Measurements from ENCODE around the gene SIX3.
A peak's percentile ranks its signal among the peaks of the same experiment; 100 is the strongest.

The SIX3 gene

DNA sequence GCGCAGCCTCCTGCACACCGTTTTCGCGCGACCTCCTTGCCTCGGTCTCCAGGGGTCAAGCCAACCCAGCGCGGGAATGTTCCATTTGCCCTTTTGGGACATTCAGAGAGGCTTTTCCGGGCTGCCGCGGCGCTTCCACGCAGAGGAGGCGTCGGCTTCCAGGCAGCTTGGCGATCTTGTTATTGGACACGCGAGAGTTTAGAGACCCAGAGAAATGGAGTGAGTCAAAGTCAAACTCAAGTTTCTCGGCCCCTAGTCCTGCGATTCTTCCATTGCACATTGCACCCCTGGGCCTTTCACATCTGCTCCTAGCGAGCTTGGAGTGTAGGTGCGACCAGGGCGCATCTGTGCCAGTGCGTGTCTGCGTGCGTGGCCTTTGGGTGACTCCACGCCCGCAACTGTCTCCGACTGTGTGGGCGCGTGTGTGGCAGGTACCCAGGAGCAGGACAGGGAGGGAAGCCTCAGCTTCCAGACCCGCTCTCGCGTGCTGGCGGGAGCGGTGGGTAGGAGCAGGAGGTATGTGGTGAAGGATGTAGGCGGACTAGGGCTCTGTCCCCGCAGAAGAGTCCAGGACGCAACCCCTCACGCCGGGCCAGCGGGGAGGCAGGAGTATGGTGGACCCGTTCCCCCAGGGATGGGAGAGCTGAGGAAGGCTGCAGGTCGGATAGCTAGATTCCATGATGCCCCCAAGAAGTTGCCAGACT lies 13.5 kb downstream of the SIX3 start:
- DNase-seq (ENCODE audit: low read depth in 2 of 2, low spot score in 1 of 2): no peak

DNA sequence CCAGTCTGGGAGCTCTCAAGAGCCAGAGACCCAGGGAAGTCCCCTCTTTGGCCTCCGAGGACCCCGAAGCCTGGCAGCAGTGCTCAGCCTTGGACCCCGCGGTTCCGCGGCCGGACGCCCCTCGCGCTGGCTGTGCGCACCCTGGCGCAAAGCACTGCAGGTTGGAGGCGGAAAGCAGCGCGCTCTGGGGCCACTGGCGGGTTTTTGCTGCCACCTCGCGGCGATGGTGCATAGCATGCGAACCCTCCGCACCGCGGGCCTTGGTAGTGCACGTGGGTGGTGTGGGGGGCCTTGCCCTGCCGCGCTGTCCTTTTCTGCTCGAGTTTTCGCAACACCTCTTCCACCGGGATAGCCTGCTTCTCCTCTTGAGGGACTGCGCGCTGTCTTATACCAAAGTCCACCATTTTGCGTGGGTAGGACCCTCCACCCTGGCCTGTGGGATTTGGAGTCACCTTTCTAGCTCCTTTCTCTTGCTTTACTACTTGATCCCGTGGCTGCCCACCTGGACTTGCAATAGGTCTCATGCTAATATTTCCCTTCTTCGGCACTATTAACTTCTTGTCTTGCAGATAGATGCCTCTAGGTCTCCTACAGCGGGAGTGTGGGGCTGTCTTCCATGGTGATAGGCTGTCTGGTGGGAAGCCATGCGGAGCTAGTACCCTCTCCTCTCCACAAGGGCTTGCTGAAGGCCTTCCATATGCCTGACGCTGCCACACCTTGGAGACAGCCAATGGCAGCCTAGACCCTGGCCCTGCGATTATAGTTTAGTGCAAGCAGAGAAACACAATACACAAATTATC lies 14.3 kb downstream of the SIX3 start:
- DNase-seq (ENCODE audit: low read depth in 2 of 2, low spot score in 1 of 2): peak; percentile 35 to 46

DNA sequence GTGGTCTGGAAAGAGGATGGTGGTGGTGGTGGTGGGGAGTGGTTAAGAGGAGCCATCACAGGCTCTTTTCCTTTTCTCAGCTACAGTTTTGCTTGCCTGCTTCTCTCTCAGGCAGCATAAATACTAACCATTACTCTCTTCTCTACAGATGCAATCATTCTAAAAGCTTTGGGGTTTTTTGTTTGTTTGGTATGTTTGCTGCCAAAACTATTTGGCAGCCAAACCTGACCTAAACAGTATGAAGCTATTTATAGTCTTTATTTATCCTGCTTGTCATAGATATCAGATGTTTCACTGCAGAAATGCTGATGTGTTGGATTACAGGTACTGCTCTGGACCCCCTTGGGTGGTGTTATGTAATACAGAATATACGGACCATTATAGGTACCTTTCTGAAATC lies 15.3 kb downstream of the SIX3 start:
- DNase-seq (ENCODE audit: low read depth in 2 of 2, low spot score in 1 of 2): no peak

DNA sequence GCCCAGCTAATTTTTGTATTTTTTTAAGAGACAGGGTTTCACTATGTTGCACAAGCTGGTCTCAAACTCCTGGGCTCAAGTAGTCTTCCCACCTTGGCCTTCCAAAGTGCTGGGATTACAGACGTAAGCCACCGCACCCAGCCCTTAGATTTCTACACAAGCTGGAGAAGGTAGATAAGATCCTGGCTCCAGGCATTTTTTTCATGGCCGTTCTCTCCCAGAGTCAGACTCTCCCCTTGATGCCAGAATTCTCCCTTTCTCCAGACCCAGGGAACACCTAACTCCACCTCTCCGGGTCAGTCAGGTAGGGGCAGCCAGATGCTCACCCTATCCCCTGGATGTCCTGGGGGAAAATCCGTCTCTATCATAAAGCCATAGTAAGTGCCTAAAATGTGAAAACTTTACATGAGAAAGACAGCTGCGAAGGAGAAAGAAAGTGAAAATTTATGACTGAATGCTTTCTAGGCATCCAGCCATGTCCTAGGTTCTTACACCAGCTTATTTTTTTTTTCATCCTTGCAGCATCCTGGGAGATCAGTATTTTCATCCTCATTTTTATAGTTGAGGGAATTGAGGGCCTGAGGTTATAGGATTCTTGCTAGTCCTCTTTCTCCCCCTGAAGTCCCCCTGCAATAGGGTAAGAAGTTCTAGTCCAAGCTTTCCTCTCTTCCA lies 16.3 kb downstream of the SIX3 start:
- DNase-seq (ENCODE audit: low read depth in 2 of 2, low spot score in 1 of 2): no peak

DNA sequence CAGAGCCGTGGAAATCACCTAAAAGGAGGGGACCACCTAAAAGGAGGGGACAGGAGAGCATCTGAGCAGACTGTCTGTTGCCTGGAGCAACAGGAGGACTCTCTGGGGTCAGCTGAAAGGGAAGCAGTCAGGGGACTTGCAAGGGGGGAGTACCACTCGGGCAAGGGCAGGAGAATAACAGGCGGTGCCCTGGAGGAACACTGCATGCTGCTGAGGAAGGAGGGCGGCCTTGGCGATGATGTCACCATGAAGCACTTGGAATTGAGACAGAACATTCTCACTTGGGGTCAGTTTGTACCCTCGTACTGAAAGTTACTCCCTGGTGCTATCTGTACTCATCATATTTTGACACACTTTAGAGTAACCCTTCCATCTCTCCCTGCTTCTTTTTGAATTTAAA lies 18.4 kb downstream of the SIX3 start:
- no peak for DNase-seq (ENCODE audit: low read depth in 2 of 2, low spot score in 1 of 2)

DNA sequence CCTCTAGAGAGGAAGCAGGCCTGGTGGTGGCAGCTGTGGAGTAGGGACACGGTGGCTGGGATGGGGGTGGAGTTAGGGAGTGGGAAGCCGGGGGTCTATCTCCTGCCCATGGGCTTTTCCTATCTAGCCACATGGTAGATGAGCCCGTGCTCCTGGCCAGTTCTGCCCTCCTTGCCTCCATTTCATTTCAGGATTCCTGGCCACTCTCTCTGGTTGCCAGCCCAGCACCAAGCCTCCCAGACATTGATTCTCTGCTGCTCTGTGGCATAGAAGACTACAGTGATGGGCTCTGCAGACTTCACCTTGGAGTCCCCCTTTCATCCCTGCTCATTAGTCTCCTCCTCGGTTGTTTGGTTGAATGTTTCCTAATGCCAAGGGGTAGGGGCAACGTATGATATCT lies 19.4 kb downstream of the SIX3 start:
- no peak for DNase-seq (ENCODE audit: low read depth in 2 of 2, low spot score in 1 of 2)

DNA sequence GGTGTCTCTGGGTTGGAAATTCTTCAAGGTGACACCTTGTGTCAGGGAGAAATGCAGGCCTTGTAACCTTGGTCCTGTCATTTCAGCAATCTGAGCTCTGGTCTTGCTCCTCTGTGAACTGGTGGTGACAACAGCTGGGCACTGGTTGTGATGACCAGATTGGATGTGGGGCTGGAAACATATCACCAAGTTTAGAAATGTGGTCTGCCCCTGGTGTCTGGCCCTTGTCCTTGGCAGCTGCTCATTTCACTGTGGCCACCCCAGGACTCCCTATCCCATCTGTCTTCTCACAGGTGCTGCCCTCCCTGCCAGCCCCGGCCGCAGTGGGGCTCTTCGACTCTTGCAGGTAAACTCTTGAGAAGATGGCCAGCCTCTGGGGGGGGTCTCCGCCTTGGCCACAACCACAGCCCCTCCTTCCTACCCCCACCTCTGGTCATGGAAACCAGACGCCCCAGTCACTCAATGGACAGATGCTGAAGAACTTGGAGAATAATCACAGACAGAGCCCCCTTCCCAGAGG lies 20.7 kb downstream of the SIX3 start:
- no peak for DNase-seq (ENCODE audit: low read depth in 2 of 2, low spot score in 1 of 2)

DNA sequence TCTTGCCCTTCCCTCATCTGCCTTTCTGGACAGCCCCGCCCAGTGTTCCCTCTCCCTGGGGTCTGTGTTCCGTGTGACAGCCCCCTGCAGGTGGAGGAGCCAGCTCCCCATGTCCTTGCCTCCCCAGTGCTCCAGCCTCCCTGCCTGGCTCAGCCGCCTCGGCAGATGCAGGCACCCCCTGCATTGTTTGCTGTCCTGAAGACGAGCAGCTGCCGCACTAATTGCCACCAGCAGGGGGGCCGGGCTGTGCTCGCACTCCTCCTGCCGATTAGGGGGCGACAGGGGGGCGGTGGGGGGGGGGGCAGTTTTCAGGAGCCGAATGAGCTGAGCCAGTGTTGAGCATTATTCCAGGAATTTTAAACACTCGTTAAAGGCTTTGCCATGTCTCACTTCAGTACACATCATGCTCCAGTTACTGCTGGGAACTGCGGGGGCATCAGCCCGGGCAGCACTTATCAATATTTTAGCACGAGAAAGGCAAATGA lies 23.3 kb downstream of the SIX3 start:
- DNase-seq (ENCODE audit: low read depth in 2 of 2, low spot score in 1 of 2): no peak

DNA sequence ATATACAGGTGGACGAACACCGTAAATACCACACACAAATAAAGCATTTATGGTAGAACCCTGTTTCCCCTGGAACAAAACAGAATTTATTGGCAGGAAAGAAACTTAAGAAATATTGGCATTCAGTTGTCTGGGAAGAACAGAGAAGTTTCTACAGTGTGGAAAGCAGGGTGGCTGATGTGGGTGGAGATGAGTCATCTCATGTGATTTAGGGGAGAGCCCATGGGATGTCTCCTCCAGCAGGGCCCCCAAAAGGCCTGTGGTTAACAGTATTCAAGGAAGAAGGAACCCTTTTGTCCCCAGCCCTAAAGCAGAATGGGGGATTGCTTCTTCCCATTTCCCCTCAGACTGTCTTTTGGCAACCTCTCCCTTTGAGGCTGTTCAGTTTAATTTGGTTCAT lies 24.2 kb downstream of the SIX3 start:
- DNase-seq (ENCODE audit: low read depth in 2 of 2, low spot score in 1 of 2): no peak

DNA sequence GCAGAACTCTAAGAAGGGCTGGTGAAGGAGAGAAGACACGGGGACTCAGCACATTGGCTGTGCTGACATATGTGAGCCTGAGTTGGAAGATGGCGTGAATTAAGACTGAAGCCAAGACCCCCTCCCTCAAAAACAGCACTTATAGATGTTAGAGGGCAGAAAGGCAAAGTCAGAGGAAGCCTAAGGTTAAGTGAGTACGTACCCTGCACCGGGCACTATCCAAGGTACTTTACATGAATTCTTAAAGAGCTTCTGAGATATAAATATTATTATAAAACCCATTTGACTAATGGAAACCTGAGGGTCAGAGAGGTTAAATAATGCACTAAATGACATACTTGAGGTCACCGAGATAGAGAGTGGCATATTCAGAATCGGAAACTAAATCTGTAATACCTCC lies 25.6 kb downstream of the SIX3 start:
- DNase-seq (ENCODE audit: low read depth in 2 of 2, low spot score in 1 of 2): no peak

DNA sequence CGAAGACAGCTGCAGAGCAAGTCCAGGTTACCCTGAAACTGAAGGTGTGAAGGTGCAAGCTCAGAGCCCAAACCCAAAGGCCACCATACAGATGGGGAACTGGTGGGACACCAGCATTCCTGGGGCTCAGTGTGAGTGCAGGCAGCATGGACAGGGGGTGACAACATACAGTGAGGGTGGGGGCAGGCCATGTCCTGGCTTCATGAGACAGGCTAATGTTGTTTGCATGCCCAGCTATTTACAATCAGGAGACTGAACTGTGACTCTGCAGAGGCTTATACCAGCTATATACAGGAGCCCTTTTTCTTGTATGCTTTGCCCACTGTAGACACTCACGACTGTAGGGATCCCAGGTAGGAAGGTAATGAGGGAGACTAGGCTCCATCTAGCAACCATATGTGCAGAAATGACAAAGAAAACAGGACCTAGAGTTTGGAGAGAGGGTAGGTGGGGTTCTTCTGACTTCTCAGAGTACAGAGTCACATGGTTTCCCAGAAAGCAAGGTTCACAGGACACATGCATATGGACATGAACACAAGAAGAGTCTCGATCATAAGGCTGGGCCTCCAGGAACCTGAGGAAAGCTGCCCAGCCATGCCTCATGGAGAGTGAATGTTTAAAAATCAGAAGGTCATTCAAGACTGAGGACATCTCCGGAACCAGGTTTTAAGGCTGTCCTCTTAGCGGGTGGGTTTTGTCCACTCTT lies 26.4 kb downstream of the SIX3 start:
- no peak for DNase-seq (ENCODE audit: low read depth in 2 of 2, low spot score in 1 of 2)

DNA sequence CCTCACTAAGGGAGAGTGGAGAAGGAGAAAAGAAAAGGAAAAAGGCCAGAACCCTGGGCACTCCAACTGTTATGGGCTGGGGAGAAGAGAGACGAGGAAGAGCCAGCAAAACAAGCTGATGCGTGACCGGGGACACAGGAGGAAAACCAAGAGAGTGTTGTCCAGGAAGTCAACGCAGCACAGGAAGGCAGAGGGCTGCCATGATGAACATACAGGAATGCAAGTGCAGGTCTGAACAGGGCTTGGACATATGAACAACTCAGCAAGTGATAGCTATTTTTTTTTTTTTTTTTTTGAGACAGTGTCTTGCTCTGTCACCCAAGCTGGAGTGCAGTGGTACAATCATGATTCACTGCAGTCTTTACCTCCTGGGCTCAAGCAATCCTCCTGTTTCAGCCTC lies 28.4 kb downstream of the SIX3 start:
- DNase-seq (ENCODE audit: low read depth in 2 of 2, low spot score in 1 of 2): no peak

DNA sequence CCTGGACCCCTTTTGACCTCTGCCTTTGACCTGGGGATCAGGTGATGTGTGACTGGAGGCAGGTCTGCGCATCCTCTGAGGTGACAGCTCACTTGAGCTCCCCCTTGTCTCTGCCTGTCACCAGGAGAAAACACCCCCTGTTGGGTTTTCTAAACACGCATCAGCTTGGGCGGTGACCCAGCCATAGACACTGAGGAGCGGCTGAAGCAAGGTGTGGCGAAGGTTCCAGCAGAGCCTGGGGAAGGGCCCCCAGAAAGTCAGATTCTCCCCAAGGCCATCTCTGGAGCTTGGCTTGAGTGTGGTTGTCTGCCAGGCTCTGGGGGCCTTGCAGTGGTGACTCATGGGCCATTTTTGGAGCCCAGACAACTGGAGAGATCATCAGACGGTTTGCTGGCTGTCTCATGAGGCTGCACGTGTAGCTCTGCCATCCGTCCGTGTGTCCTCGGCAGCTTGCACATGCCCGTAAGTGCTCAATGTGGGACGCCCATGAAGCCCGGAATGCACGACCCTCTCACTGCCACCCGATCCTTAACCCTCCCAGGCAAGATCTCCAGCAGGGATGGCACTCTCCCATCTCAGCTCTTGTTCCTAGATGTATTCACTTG lies 29.4 kb downstream of the SIX3 start:
- DNase-seq (ENCODE audit: low read depth in 2 of 2, low spot score in 1 of 2): no peak

DNA sequence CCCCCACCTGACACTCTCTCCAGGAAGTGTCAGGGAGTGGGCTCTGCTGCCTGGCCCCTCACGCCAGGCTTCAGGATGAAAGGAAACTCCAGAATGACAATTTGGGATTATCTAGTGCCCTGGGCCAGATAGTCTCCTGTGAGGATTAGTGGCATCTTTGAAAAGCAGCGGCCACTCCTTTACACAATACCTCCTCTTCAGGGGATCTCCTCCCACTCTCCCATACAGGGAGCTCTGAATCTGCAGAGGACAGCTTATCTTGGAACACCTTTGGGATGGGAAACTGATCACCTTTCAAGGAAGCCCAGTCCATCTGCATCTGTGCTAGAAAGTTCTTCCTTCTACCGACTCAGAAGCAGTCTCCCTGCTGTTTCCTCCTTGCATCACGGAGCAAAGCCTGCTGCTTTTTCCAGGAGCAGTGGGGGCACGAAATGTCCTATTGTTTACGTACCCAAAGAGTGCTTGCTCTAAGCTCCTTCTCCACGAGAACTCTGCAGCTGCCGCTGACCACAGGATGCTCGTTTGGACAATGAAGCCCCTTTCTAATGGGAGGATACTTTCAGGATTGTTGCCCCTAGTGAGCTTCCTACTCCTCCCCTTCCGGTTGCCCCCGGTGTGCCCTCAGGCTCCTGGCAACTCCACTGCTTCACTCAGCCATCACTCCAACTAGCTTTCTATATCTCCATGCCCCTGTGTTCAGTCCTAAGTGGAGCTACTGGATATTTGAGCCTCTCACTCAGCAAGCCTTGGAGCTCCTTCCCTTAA lies 31.5 kb downstream of the SIX3 start:
- no peak for DNase-seq (ENCODE audit: low read depth in 2 of 2, low spot score in 1 of 2)

DNA sequence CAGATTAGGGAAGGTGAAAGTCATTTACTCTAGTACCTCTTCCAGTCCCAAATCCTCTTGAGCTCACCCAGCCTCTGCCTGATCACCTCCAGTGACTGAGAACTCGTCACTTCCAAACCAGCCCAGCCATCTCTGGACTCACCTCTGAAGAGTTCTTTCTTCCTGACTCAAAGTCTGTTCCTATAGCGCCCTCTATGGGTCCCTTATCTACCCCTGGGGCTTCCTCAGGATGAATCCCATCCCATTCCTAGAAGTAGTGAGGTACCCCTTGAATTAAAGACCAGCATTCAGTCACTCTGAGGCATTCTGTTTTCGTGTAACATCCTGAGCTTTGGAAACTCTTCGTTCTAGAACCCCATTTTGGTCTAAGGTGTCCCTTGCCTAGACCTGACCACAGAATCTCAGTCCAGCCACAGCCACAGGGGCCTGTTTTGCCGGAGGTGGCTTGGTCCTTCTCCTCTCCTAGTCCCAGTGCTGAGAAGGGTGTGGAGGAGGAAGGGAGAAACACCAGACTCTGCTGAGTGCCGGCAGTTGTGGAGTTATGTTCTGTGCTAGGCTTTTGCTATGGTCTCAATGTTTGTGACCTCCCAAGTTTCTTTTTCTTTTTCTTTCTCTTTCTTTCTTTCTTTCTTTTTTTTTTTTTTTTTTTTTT lies 32.7 kb downstream of the SIX3 start:
- DNase-seq (ENCODE audit: low read depth in 2 of 2, low spot score in 1 of 2): no peak

DNA sequence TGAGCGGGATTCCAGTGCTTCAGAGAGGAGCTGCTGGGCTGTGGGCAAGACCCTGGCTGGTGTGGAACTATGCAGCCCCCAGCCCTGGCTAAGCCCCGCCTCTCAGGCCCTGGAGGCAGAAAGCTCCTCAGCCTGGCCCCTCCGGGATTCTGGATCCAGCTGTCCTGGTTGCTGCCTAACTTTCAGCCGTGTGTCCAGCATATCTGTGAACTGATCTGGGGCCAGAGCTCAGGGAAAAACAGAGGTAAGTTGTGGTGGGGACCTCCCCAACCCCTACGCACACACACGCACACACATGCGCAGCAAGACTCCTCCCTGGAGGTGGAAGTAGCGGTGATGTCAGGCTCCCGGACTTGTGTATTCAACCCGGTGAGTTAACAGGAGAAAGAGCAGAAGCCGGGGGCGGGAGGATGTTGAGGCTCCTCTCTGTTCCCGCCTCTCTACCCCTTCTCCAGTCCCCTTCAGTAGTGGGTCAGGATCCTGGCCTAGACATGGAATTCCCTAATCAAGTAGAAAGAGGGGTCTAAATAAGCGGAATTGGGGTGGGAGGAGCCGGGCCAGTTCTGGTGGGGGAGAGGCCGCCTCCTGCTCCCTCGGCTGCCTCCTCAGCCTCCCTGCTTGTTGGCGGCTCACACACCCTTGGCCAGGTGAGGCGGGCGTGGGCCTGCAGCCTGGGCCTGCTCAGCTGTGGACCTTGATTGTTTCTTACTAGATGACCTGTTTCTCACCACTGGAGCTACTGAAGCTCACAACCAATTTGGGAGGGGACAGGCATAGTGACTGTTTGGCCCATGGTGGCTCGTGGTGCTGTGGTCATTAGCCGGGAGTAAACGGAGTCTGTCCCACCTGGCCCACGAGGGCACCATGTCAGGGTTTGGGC lies 34.3 kb downstream of the SIX3 start:
- no peak for DNase-seq (ENCODE audit: low read depth in 2 of 2, low spot score in 1 of 2)

DNA sequence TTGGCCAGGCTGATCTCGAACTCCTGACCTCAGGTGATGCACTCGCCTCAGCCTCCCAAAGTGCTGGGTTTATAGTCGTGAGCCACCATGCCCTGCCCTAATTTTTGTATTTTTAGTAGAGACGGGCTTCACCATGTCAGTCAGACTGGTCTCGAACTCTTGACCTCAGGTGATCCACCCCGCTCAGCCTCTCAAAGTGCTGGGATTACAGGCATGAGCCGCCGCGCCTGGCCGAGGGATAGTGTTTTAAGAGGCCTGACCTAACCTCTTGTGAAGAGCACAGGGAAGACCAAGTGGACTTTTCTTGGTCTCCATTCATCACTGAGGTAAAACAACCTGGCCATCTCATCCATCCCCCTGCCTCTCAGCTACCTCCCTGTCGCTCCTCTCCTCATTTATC lies 38.1 kb downstream of the SIX3 start:
- no peak for DNase-seq (ENCODE audit: low read depth in 2 of 2, low spot score in 1 of 2)

Data from stimulated activated CD8-positive, alpha-beta memory T cell treated with anti-CD3 and anti-CD28 coated beads, Interleukin-4, amount 100 ng/mL, for 4 hours (primary cell).